Stimulated activated CD8-positive, alpha-beta memory T cell treated with anti-CD3 and anti-CD28 coated beads, Interleukin-4, amount 100 ng/mL, for 24 hours (primary cell): Measurements from ENCODE around the gene SMAD6.

ENCODE experiments used
- DNase-seq: peaks from one replicate; pipeline ENCODE4 v3.0.0-alpha.2; 2020; ENCODE audit warnings: low read depth

The SMAD6 gene

DNA sequence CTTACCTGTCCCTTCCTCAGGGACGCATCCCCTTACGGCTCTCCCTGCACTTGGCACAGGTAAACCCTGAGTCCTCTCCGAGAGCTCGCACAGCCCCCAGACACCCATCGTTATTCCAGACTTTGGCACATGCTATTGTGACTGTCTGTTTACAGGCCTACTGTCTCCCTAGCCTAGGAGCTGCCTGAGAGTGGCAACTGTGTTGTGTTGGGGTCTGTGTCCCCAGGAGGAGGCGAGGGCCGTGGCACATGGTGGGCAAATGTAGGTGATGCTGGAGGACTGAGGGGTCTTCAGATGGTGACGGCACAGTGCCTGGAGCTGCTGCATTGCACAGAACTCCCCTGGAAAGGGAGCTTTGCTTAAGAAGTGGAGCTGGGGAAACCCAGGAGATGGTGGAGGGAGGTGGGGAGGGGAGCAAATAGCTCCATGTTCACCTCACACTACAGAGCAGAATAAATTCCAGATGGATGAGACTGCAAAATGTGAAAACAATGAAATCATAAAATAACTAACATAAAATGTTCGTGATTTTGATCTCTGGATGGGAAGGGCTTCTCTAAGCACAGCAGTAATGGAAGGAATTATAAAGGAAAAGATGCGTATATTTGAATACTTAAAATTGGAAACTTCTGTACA is 96.5 kb downstream of the SMAD6 start:
- DNase-seq = no peak

DNA sequence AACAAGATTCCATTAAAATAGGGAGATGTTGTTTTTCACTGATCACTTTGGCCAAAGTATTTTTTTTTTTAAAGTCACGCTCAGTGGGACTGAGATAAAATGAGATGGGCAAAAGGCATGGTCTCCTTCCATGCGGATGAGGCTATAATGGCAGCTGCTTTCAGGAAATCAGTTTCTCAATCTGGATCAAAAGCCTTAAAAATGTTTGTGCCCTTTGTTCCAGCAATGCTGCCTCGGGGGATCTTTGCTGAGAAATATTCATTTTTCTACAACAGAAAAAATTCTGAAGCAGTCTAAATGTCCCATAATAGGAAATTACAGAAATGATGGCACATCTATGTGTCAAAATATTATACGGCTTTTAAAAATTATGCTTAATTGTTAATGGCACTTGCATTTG is 97.2 kb downstream of the SMAD6 start:
- DNase-seq = no peak

- DNase-seq = no peak
These were observed 98.7 kb downstream of the SMAD6 start for GRCh38 chr15:66800584-66801235.

- DNase-seq = no peak
These were observed 99.2 kb downstream of the SMAD6 start for GRCh38 chr15:66801266-66801665.

DNA sequence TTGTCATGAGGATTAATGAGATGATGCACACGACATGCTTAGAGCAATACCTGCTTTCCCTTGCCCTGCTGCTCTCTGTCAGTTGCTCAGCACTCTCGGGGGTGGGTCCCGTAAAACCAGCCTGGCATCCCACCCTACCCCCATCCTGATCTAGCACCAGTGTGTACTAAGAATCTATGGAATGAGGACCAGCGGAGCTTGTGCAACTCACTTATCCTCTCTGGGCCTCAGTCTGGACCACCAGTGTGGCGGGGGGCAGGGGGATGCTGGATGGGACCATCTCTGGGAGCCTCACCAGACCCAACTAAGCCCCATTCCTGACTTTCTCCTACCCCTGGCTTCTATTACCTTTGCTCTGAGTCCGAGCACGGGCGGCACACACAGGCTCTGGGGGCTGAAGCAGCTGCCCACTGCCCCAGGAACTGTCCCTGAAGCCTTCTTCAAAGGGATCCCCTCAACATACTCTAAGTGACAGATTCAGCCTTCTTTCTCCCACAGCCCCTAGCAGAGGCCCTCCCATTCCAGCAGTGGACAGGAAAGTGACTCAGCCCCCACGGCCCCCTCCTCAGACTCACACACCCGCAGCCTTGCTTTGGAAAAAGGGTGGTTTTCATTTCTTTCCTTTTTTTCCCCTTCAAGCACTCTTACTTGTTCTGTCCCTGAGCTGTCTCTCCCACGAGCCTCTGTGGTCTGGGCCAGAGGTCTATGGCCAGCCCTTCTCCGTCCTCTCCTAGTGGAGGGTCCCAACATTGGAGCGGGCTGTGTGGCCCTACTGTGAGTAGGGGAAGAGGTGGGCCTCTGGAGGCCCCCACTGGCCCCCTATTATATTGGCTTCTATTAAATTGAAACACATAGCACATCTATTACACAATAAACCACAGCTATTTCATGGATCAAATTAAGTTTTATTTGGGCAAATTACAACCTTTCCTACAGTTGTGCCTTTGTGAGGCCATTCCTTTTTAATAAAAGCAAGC is 100.3 kb downstream of the SMAD6 start:
- no peak for DNase-seq

DNA sequence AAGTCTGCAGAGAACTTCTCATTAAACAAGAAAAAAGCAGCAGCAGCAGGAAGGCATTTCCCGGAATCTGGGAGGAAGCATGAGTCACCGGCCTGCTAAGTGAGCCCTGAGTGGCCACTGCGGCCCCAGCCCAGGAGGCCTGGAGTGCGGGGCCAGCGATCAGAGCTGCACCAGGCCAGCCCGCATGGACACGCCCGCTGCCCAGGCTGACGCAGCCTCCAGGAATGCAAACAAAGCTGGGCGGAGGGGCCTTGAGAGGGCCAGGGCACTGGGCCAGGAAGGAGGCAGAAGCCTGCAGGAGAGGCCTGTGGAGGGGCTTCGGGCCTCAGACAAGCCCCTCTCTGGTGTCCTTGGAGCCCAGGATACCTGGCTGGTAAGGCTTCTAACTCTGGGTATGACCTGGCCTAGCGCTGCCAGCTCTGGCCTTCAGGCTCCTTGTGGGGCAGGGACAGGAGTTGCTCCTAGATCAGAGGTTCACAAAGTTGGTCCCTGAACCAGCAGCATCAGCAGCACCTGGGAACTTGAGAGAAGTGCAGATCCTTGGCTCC is 101.2 kb downstream of the SMAD6 start:
- DNase-seq = no peak

GRCh38 chr15:66803749-66804148 is 101.7 kb downstream of the SMAD6 start:
- no peak for DNase-seq

GRCh38 chr15:66805202-66805885 is 103.3 kb downstream of the SMAD6 start:
- DNase-seq = no peak

GRCh38 chr15:66808181-66808824 is 106.3 kb downstream of the SMAD6 start:
- no peak for DNase-seq

GRCh38 chr15:66809664-66810063 is 107.6 kb downstream of the SMAD6 start:
- DNase-seq = no peak

DNA sequence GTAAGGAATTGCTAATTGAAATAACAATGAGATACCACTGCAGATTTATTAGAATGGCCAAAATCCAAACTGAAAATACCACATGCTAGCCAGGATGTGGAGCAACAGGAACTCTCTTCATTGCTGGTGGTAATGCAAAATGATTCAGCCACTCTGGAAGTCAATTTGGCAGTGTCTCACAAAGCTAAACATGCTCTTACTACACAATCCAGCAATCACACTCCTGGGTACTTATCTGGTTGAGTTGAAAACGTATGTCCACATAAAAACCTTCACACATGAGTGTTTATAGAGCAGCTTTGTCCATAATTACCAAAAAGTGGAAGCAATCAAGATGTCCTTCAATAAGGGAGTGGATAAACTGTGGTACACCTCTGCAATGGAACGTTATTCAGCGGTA is 113.3 kb downstream of the SMAD6 start:
- no peak for DNase-seq

- DNase-seq = no peak
These were observed 114.2 kb downstream of the SMAD6 start for GRCh38 chr15:66816201-66816600.

GRCh38 chr15:66819084-66819483 is 117.0 kb downstream of the SMAD6 start:
- DNase-seq = no peak

- DNase-seq = no peak
These were observed 118.6 kb downstream of the SMAD6 start for GRCh38 chr15:66820481-66821176.

- DNase-seq = no peak
These were observed 119.3 kb downstream of the SMAD6 start for GRCh38 chr15:66821307-66821706.

GRCh38 chr15:66822114-66822513 is 120.1 kb downstream of the SMAD6 start:
- no peak for DNase-seq

- DNase-seq = no peak
These were observed 120.5 kb downstream of the SMAD6 start for GRCh38 chr15:66822576-66822975.

DNA sequence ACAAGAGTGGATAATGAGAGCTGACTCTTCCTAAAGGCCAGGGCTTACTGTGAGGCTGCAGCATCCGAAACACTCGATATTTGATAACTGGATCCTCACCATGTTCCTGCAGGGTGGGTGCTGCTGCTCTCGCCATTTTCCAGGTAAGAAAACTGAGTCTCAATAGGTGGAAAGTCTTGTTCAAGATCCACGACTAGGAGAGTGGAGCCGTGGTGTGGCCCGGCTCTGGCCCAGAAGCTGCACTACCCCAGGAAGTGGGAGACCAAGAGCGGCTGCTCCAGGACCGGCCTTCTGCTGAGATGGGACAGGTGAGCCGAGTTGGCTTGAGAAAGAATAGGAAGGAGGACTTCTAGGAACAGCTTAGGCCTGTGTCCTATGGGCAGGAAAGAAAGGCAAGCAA is 121.6 kb downstream of the SMAD6 start:
- no peak for DNase-seq

GRCh38 chr15:66824424-66824823 is 122.4 kb downstream of the SMAD6 start:
- DNase-seq = no peak

- no peak for DNase-seq
These were observed 123.1 kb downstream of the SMAD6 start for GRCh38 chr15:66825139-66825538.

DNA sequence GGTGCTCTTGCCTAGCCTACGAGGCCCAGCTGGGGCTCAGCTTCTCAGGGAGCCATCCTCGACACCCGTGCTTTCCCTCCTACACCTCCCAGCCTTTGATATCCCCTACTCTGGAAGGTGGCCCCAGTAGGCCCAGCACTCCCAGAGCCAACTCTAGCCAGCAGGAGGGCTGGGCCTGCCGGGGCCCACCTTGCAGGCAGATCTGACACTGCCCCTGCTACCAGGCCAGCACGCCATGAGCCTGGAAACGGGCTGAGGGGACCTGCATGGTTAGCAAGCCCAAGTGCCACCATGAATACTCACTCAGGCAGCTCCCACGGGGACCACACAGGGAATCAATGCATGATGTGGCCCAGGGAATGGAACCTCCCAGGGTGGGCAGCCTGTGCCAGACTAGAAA is 123.7 kb downstream of the SMAD6 start:
- DNase-seq = no peak
